ENCODE measurements around the gene GLRX3.

GLRX3 gene

DNA sequence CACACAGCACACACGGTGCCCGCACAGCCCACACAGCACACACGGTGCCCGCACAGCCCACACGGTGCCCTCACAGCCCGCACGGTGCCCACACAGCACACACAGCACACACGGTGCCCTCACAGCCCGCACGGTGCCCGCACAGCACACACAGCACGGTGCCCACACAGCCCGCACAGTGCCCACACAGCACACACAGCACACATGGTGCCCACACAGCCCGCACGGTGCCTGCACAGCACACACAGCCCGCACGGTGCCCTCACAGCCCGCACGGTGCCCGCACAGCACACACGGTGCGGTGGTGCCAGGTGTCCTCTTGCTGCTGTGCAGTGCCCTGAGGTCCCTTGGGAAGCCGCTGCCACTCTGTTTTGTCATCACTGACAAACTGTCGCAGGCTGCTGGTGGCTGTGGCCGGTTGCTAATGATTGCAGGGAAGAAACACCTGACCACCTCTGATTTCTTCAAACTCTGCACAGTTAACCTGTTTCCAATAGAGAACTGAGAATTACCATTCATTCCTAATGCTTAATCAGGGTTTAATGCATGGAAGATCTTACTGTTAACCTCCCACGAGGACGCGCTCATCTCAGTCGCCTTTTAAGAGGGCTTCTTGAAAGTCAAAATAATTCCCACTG, 66.9 kb downstream of the GLRX3 start:
- H4K20me1 ChIP-seq (ENCODE audit: insufficient read depth, low read length), result no peaks in the 10 kb centered on the region

DNA sequence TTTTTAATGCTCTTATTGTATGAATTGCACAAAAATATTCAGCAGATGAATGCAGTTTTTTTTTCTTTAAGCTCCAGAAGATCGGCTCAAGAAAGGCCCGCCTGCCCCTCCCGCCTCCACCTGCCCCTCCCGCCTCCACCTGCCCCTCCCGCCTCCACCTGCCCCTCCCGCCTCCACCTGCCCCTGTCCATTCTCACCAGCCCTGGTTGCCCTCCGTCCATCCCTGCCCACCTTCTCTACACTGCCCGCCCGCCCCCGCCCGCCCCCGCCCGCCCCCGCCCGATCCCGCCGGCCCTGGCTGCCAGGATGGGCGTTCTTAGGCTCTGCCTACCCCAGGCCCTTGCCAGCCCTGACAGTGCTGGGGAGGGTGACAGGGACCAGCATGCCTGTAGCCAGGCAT, 67.4 kb downstream of the GLRX3 start:
- Histone ChIP-seq H3K27me3 (ENCODE audit: insufficient read depth, low read length) (no peaks in the 10 kb centered on the region), H2AFZ (ENCODE audit: low read length) (no peak overlapping the region), H3K4me1 (ENCODE audit: insufficient read depth, low read length, severe bottlenecking) (no peaks in the 10 kb centered on the region), H3K27ac (ENCODE audit: low read depth, low read length, poor library complexity, severe bottlenecking) (no peak overlapping the region), H3K4me2 (ENCODE audit: low read length) (no peak overlapping the region), H3K9me3 (ENCODE audit: low read length) (no peaks in the 10 kb centered on the region), H3K4me3 (ENCODE audit: low read depth, low read length, poor library complexity, severe bottlenecking) (no peak overlapping the region), H3K36me3 (ENCODE audit: insufficient read depth, low read length) (no peaks in the 10 kb centered on the region), H3K9ac (ENCODE audit: low read length) (no peak overlapping the region), H3K79me2 (ENCODE audit: insufficient read depth, low read length) (no peaks in the 10 kb centered on the region), H4K20me1 (ENCODE audit: insufficient read depth, low read length) (no peaks in the 10 kb centered on the region), H3F3A (ENCODE audit: insufficient read depth, low read length) (no peaks in the 10 kb centered on the region), H3K9me2 (ENCODE audit: low read depth, low read length) (no peaks in the 10 kb centered on the region)
- no peak for TF ChIP-seq EZH2 (IDR thresholded peaks at IDR 0.05; ENCODE audit: borderline replicate concordance, low read length)
- TF ChIP-seq, protein P1, sequence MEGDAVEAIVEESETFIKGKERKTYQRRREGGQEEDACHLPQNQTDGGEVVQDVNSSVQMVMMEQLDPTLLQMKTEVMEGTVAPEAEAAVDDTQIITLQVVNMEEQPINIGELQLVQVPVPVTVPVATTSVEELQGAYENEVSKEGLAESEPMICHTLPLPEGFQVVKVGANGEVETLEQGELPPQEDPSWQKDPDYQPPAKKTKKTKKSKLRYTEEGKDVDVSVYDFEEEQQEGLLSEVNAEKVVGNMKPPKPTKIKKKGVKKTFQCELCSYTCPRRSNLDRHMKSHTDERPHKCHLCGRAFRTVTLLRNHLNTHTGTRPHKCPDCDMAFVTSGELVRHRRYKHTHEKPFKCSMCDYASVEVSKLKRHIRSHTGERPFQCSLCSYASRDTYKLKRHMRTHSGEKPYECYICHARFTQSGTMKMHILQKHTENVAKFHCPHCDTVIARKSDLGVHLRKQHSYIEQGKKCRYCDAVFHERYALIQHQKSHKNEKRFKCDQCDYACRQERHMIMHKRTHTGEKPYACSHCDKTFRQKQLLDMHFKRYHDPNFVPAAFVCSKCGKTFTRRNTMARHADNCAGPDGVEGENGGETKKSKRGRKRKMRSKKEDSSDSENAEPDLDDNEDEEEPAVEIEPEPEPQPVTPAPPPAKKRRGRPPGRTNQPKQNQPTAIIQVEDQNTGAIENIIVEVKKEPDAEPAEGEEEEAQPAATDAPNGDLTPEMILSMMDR (IDR thresholded peaks at IDR 0.05; ENCODE audit: low read length), result no peak

More for the DNA sequence above, 66.9 kb downstream of the GLRX3 start:
- no peaks in the 10 kb centered on the region for H3K36me3 ChIP-seq (ENCODE audit: insufficient read depth, low read length)
- H3F3A ChIP-seq (ENCODE audit: insufficient read depth, low read length), result no peaks in the 10 kb centered on the region
- H3K27me3 ChIP-seq (ENCODE audit: insufficient read depth, low read length), result no peaks in the 10 kb centered on the region
- H3K9me3 ChIP-seq (ENCODE audit: low read length), result no peaks in the 10 kb centered on the region
- no peaks in the 10 kb centered on the region for H3K9me2 ChIP-seq (ENCODE audit: low read depth, low read length)
- no peaks in the 10 kb centered on the region for H3K79me2 ChIP-seq (ENCODE audit: insufficient read depth, low read length)
- H3K4me1 ChIP-seq (ENCODE audit: insufficient read depth, low read length, severe bottlenecking), result no peaks in the 10 kb centered on the region
- no peak overlapping the region for H3K27ac ChIP-seq (ENCODE audit: low read depth, low read length, poor library complexity, severe bottlenecking)
- no peak overlapping the region for H2AFZ ChIP-seq (ENCODE audit: low read length)
- no peak overlapping the region for H3K4me3 ChIP-seq (ENCODE audit: low read depth, low read length, poor library complexity, severe bottlenecking)
- TF ChIP-seq, protein P1 (IDR thresholded peaks at IDR 0.05; ENCODE audit: low read length), result no peak
- TF ChIP-seq EZH2 (IDR thresholded peaks at IDR 0.05; ENCODE audit: borderline replicate concordance, low read length), result no peak
- H3K9ac ChIP-seq (ENCODE audit: low read length), result no peak overlapping the region
- no peak overlapping the region for H3K4me2 ChIP-seq (ENCODE audit: low read length)

DNA sequence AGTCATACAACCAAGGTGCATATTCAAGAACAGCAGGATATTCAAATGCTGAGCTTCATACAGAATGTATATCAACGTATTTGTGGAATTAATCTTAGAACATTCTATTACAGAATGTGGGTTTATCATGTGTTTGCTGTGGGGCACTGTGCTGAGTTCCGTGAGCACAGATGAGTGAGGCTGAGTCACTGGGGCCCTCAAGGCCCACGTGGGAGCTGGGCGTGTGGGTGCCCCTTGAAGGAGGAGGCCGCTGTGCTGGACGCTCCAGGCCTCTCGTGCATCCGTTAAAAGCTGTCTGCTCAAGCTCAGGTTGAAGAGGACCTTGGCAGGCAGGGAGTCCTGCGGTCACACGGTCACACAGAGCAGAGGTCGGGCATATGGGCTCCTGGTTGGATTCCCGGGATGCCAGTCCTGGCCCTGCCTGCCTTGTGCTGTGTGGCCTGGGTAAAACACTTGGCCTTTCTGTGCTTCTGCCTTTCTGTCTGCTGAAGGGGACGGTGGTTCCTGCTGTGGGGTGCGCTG, 70.1 kb downstream of the GLRX3 start:
- no peaks in the 10 kb centered on the region for H3K9me3 ChIP-seq (ENCODE audit: low read length)
- no peaks in the 10 kb centered on the region for H3K79me2 ChIP-seq (ENCODE audit: insufficient read depth, low read length)
- H3K4me3 ChIP-seq (ENCODE audit: low read depth, low read length, poor library complexity, severe bottlenecking), result no peak overlapping the region
- H3K9me2 ChIP-seq (ENCODE audit: low read depth, low read length), result no peaks in the 10 kb centered on the region
- no peak for TF ChIP-seq EZH2 (IDR thresholded peaks at IDR 0.05; ENCODE audit: borderline replicate concordance, low read length)
- TF ChIP-seq, protein P1 (IDR thresholded peaks at IDR 0.05; ENCODE audit: low read length), result no peak
- H3K27ac ChIP-seq (ENCODE audit: low read depth, low read length, poor library complexity, severe bottlenecking), result no peak overlapping the region
- H3F3A ChIP-seq (ENCODE audit: insufficient read depth, low read length), result no peaks in the 10 kb centered on the region
- no peaks in the 10 kb centered on the region for H3K36me3 ChIP-seq (ENCODE audit: insufficient read depth, low read length)
- no peaks in the 10 kb centered on the region for H4K20me1 ChIP-seq (ENCODE audit: insufficient read depth, low read length)
- no peak overlapping the region for H3K4me2 ChIP-seq (ENCODE audit: low read length)
- no peaks in the 10 kb centered on the region for H3K4me1 ChIP-seq (ENCODE audit: insufficient read depth, low read length, severe bottlenecking)
- H2AFZ ChIP-seq (ENCODE audit: low read length), result no peak overlapping the region
- no peak overlapping the region for H3K9ac ChIP-seq (ENCODE audit: low read length)
- H3K27me3 ChIP-seq (ENCODE audit: insufficient read depth, low read length), result no peaks in the 10 kb centered on the region

All from OCI-LY1 (cell line).